Left ventricle myocardium inferior (tissue), 1 donor: ENCODE data around the gene MDK. TPM values are rescaled to one million over a fixed set of nuclear protein-coding genes. Genes with fewer than 3 reads are reported as not detected.

Experiments used
- DNase-seq: peaks from one replicate; pipeline ENCODE4 v3.0.0-alpha.2; 2020
- H3K27ac ChIP-seq: fragments of 200-600 bp; replicated peaks from 2 replicates; pipeline ENCODE4 v1.8.0; 2021
- H3K27me3 ChIP-seq: fragments of 200-600 bp; 2 replicates; pipeline ENCODE4 v1.8.0; 2021; ENCODE audit warnings: low read depth
- H3K36me3 ChIP-seq: fragments of 200-600 bp; 2 replicates; pipeline ENCODE4 v1.8.0; 2021
- H3K4me1 ChIP-seq: fragments of 200-600 bp; 2 replicates; pipeline ENCODE4 v1.8.0; 2021
- H3K4me3 ChIP-seq: fragments of 200-600 bp; 2 replicates; pipeline ENCODE4 v1.8.0; 2021; ENCODE audit warnings: mild to moderate bottlenecking, moderate library complexity
- H3K9me3 ChIP-seq: fragments of 200-600 bp; replicated peaks from 2 replicates; pipeline ENCODE4 v1.8.0; 2021
- CTCF ChIP-seq: fragments of 200-600 bp; IDR thresholded peaks from 2 replicates; pipeline ENCODE4 v1.8.0; 2021; ENCODE audit warnings: antibody characterized with exemption, mild to moderate bottlenecking, borderline replicate concordance
- intact Hi-C: fragments of 100-400 bp; cut with micrococcal nuclease; formaldehyde crosslinking; loops from one replicate; pipeline ENCODE4 v1.11.0; 2022
- total RNA-seq: library from RNA; stranded (reverse); fragmentation: NEBNext Ultra II Directional; extraction: Animal tissue kit (Norgen Biotek cat#: 25700); gene quantifications from one replicate; pipeline ENCODE4 v1.2.1, GENCODE V29; 2021
- donor health status: DM: no; HTN: yes; CAD: no; lungs with severe emphysema.

Gene MDK
- total RNA-seq, 1 donor from 2014 or later: 5.4 TPM

DNA sequence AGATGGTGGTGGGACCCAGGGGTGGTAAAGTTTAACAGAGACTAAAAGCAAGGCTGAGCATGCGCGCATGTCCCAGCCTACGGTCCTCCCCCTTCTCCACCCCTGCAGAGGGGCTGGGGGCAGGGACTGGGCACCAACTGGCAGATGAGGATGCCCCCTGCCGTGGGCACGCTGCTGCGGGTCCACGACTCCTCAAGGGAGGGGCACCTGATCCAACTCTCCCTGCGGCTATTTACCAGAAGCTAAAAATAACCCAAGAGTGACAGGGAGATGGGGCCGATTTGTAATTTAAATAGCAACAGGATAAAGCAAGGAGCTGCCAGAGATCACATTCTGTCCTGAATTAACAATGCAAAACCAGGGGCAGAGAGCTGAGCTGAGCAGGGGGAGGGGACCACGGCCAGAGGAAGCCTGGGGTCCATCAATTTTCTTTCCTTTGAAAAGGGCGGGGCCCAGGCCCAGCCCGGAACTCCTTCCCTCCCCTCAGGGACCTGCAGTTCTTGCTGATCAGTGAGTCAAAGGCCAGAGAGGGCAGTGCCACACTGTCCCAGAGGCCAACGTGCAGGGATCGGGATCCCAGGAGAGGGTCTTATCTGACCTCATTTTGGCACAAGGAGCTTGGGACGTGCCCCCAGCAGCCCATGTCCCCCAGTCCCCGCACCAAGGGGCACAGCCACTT, 42.3 kb upstream of the MDK start:
- Histone ChIP-seq H3K4me1 (peaks cover 66% of the 10 kb centered on the region), H3K4me3 (peak overlapping the region; percentile 57), H3K9me3 (no peaks in the 10 kb centered on the region), H3K36me3 (no peaks in the 10 kb centered on the region), H3K27me3 (peaks cover 5% of the 10 kb centered on the region), H3K27ac (peak overlapping the region; percentile 96)
- intact Hi-C loops: no loop called here
- no peak for TF ChIP-seq CTCF
- DNase-seq: peak; percentile 61

GRCh38 chr11:46339816-46340215, 41.7 kb upstream of the MDK start:
- Histone ChIP-seq H3K36me3 (no peaks in the 10 kb centered on the region), H3K4me3 (peak overlapping the region; percentile 57), H3K4me1 (peaks cover 73% of the 10 kb centered on the region), H3K27ac (peak overlapping the region; percentile 96), H3K27me3 (no peaks in the 10 kb centered on the region), H3K9me3 (no peaks in the 10 kb centered on the region)
- intact Hi-C loops: no loop called here
- TF ChIP-seq CTCF: no peak
- DNase-seq: no peak

GRCh38 chr11:46341454-46341853, 40.0 kb upstream of the MDK start:
- H3K27ac ChIP-seq: peak overlapping the region; percentile 96
- no peaks in the 10 kb centered on the region for H3K27me3 ChIP-seq
- peaks cover 83% of the 10 kb centered on the region for H3K4me1 ChIP-seq
- H3K36me3 ChIP-seq: no peaks in the 10 kb centered on the region
- TF ChIP-seq CTCF: no peak
- no peak overlapping the region for H3K4me3 ChIP-seq
- no peaks in the 10 kb centered on the region for H3K9me3 ChIP-seq
- intact Hi-C loops: no loop called here
- DNase-seq: no peak

DNA sequence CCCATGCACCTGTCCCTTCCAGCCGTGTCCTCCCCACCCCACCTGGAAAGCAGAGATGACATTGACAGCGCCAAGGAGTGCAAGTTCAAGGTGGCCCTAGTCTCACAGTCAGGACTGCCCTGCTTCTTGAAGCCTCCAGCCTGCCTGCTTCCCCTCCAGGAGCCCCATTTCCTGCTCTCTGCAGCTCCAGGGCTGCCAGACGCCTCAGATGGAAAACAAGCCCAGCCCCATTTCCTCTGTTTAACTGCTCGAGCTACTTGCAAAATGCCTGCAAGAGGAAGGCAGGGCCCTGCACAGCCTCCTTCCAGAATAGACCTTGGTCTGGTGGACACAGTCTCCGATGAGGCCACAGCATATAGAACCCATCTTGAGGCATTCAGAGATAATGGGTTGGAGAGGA, 39.2 kb upstream of the MDK start:
- Histone ChIP-seq H3K4me1 (peaks cover 88% of the 10 kb centered on the region), H3K27me3 (no peaks in the 10 kb centered on the region), H3K4me3 (no peak overlapping the region), H3K9me3 (no peaks in the 10 kb centered on the region), H3K36me3 (no peaks in the 10 kb centered on the region), H3K27ac (peak overlapping the region; percentile 96)
- DNase-seq: no peak
- no peak for TF ChIP-seq CTCF
- intact Hi-C loops: no loop called here

DNA sequence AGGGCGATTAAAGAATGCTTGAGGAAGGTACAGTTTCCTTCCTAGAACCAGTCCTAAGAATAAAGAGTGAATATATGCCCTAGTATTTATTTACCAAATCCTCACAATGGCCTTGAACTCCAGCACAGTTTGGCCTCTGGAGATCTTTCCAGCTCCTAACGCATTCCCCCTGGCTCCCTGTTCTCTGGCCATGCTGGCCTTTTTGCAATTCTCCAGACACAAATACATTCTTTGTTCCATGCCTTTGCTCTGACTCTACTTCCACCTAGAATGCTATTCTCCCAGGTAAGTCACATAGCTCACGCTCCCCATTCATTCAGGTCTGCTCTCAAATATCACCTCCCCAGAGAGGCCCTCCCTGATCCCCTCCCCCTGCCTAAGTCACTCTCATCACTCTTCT, 37.9 kb upstream of the MDK start:
- DNase-seq: no peak
- no peaks in the 10 kb centered on the region for H3K27me3 ChIP-seq
- peak overlapping the region; percentile 96 for H3K27ac ChIP-seq
- no peak overlapping the region for H3K4me3 ChIP-seq
- no peak for TF ChIP-seq CTCF
- no peaks in the 10 kb centered on the region for H3K36me3 ChIP-seq
- intact Hi-C loops: no loop called here
- H3K4me1 ChIP-seq: peaks cover 88% of the 10 kb centered on the region
- H3K9me3 ChIP-seq: no peaks in the 10 kb centered on the region
